Neutrophil (primary cell): ENCODE results near the gene PPME1.
"Not testable (repeated sequence)": the region's sequence is repeated elsewhere in the genome, so short reads cannot be mapped to it uniquely, and the experiment has no call there.

Experiments
- H3K27ac ChIP-seq: fragments of 200-600 bp; sonication (generic); 2 replicates; pipeline ENCODE4 v1.5.1; 2016; ENCODE audit warnings: mild to moderate bottlenecking, moderate library complexity
- H3K27me3 ChIP-seq: fragments of 200-600 bp; sonication (generic); 2 replicates; pipeline ENCODE4 v1.6.0; 2016; ENCODE audit warnings: mild to moderate bottlenecking
- H3K36me3 ChIP-seq: fragments of 200-600 bp; sonication (generic); 2 replicates; pipeline ENCODE4 v1.5.1; 2017
- H3K4me1 ChIP-seq, 2 experiments: fragments of 200-600 bp in 1 of 2; sonication (generic) in 1 of 2; 1 replicate in 1 of 2; 2 replicates in 1 of 2; pipeline versions ENCODE4 v1.5.1 to v1.6.1; 2013 to 2016; ENCODE audit warnings: low read depth in 1 of 2, low read length in 1 of 2, mild to moderate bottlenecking in 1 of 2, moderate library complexity in 1 of 2; ENCODE audit not compliant: control insufficient read depth in 1 of 2, insufficient read depth in 1 of 2
- H3K4me3 ChIP-seq, 2 experiments: fragments of 200-600 bp in 1 of 2; sonication (generic) in 1 of 2; 1 replicate in 1 of 2; 2 replicates in 1 of 2; pipeline ENCODE4 v1.5.1; 2013 to 2016; ENCODE audit warnings: low read depth in 1 of 2, low read length in 1 of 2, mild to moderate bottlenecking in 1 of 2, moderate library complexity in 1 of 2
- H3K9me3 ChIP-seq: fragments of 200-600 bp; sonication (generic); 2 replicates; pipeline ENCODE4 v1.5.1; 2016
- TF ChIP-seq, protein P1 (sequence below): fragments of 200-600 bp; sonication (generic); IDR thresholded peaks from 2 replicates; pipeline ENCODE4 v1.5.1; 2016; ENCODE audit warnings: antibody characterized with exemption

Gene PPME1, protein sequence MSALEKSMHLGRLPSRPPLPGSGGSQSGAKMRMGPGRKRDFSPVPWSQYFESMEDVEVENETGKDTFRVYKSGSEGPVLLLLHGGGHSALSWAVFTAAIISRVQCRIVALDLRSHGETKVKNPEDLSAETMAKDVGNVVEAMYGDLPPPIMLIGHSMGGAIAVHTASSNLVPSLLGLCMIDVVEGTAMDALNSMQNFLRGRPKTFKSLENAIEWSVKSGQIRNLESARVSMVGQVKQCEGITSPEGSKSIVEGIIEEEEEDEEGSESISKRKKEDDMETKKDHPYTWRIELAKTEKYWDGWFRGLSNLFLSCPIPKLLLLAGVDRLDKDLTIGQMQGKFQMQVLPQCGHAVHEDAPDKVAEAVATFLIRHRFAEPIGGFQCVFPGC

DNA sequence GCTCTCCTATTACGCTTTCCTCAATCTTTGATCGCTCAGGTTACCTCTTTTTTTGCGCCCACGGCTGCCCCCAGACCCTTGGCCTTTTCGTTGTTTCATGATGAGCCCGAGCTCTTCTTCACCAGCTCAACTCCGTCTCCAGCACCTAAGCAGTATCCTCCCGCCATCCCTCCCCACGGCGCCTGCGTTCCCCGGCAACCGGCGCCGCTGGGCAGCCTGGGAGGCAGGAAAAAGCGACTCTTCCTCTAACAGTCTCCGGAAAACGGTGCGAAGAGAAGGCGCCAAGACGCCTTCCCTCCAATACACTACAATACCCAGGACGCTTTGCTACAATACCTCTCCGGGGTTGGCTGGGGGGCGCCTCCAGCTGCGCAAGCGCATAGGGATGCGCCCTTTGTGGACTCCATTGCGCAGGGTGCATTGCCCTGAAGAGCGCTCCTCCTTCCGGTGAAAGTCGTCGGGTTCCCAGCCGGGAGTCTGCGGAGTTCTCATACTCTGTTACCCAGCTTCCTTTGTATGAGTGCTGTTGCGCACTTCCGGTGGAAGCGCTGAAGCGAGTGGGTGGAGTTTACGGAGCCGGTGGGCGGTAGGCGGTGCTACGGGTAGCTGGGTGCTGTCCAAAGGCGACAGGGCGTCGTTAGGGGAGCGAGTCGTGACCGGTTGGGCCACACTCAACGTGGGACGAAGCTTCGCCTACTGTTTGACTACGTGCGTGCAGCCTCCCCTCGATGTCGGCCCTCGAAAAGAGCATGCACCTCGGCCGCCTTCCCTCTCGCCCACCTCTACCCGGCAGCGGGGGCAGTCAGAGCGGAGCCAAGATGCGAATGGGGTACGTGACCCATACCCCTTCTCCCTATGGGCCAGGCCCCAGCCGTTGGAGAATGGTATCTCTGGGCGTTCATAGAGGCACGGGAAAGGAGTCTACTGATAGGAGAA, at the start of gene PPME1, which contains the start of gene C2CD3:
Gene PPME1, plus strand, starts transcription at position 596 of the 936 bp plus-strand sequence. Its CDS starts 133 bp downstream, at position 729.
Gene C2CD3, minus strand, starts transcription at position 309 of the 936 bp plus-strand sequence. Its CDS starts 210 bp downstream, at position 99.
- peak within 1 kb of the TSS; percentile 93 for H3K27ac ChIP-seq

DNA sequence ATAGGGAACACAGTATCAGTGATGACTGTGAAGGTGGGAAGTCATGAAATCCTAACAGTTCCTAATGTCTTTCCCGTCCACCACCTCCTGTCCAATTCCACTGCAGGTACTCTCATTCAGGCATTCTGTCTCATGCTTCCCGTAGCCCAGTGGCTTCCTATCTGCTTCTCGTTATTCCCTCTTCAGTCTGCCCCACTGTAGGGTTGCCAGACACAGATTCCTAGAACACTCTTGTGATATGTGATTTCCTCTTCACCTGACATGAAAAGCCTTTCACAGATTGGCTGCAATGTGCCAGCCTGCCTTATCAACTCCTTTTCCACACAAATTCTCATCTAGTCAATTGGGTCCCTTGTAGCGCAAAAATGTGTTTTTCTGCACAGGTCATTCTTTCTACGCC, 49.3 kb upstream of the PPME1 start:
- Histone ChIP-seq H3K27me3 (no peaks in the 10 kb centered on the region), H3K36me3 (peaks cover 27% of the 10 kb centered on the region), H3K4me1 (no peaks in the 10 kb centered on the region), H3K9me3 (no peaks in the 10 kb centered on the region), H3K27ac (no peak overlapping the region), H3K4me3 (no peak overlapping the region)
- TF ChIP-seq, protein P1, sequence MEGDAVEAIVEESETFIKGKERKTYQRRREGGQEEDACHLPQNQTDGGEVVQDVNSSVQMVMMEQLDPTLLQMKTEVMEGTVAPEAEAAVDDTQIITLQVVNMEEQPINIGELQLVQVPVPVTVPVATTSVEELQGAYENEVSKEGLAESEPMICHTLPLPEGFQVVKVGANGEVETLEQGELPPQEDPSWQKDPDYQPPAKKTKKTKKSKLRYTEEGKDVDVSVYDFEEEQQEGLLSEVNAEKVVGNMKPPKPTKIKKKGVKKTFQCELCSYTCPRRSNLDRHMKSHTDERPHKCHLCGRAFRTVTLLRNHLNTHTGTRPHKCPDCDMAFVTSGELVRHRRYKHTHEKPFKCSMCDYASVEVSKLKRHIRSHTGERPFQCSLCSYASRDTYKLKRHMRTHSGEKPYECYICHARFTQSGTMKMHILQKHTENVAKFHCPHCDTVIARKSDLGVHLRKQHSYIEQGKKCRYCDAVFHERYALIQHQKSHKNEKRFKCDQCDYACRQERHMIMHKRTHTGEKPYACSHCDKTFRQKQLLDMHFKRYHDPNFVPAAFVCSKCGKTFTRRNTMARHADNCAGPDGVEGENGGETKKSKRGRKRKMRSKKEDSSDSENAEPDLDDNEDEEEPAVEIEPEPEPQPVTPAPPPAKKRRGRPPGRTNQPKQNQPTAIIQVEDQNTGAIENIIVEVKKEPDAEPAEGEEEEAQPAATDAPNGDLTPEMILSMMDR, result no peak

More for the DNA sequence above, at the start of gene PPME1, which contains the start of gene C2CD3:
- H3K4me1 ChIP-seq, result peaks cover 22 to 26% of the 10 kb centered on the region in 2 experiments
- TF ChIP-seq, protein P1, result peak; percentile 45
- no peaks in the 10 kb centered on the region for H3K9me3 ChIP-seq
- no peaks in the 10 kb centered on the region for H3K27me3 ChIP-seq
- H3K4me3 ChIP-seq, result peak within 1 kb of the TSS; percentile 89 to 95
- H3K36me3 ChIP-seq, result peaks cover 21% of the 10 kb centered on the region

DNA sequence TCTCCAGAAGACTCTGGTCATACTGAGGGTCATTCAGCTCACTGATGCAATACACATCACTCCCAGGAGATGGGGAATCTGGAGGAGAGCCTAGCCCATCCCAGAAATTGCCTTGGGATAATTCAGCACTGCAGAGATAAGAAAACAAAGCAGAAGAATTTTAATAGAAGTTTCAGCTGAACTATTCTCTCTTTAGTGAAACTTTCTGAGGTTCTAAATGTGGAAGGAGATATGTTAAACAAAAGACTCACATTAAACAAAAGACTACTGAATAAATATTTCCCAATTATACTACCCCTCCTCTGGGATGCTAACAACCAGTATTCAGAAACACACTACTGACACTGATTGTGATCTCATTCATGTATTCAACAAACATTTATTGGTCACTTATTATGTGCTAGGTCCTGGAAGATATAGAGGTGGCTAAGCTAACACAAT, 48.1 kb upstream of the PPME1 start:
- Histone ChIP-seq H3K4me3 (no peak overlapping the region), H3K36me3 (peaks cover 21% of the 10 kb centered on the region), H3K27me3 (no peaks in the 10 kb centered on the region), H3K27ac (no peak overlapping the region), H3K4me1 (no peaks in the 10 kb centered on the region), H3K9me3 (no peaks in the 10 kb centered on the region)
- TF ChIP-seq, protein P1, result no peak

DNA sequence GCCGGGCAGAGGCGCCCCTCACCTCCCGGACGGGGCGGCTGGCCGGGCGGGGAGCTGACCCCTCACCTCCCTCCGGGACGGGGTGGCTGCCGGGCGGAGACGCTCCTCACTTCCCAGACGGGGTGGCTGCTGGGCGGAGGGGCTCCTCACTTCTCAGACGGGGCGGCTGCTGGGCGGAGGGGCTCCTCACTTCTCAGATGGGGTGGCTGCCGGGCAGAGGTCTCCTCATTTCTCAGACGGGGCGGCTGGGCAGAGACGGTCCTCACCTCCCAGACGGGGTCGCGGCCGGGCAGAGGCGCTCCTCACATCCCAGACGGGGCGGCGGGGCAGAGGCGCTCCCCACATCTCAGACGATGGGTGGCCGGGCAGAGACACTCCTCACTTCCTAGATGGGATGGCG, 42.0 kb upstream of the PPME1 start:
- H3K27me3 ChIP-seq, H3K4me1 ChIP-seq, H3K4me3 ChIP-seq, H3K27ac ChIP-seq, H3K9me3 ChIP-seq: not testable (repeated sequence)
- H3K36me3 ChIP-seq, result peaks cover 30% of the 10 kb centered on the region

DNA sequence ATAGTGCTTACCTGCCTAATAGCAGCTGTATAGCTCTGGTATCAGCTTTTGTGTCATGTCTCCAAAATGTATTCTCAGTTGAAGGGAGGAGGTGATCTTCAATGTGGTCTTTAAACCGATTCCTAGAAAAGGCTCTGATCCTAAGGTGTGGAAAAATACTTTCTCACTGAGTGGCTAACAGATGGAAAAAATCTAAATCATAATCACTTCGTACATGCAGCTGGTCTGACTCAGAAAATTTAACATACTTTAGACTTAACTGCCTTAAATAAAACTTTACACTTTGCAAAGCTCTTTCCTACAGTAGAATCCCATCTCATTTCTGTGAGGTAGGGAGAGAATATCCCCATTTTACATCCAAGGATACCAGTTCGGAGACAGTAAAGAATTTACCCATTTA, 38.3 kb upstream of the PPME1 start:
- Histone ChIP-seq H3K36me3 (peaks cover 54% of the 10 kb centered on the region), H3K27ac (no peak overlapping the region), H3K4me1 (no peaks in the 10 kb centered on the region), H3K27me3 (no peaks in the 10 kb centered on the region), H3K4me3 (no peak overlapping the region), H3K9me3 (no peaks in the 10 kb centered on the region)
- TF ChIP-seq, protein P1, result no peak
